ENCODE data around the gene HHAT. TPM values are rescaled to one million over a fixed set of nuclear protein-coding genes. Genes with fewer than 3 reads are reported as not detected.
A peak's percentile ranks its signal among the peaks of the same experiment; 100 is the strongest.

Gene HHAT
- total and polyA plus RNA-seq, 2 of the 4 experiments (the other 2 are of a cell fraction) = 1.7 to 2.5 TPM

DNA sequence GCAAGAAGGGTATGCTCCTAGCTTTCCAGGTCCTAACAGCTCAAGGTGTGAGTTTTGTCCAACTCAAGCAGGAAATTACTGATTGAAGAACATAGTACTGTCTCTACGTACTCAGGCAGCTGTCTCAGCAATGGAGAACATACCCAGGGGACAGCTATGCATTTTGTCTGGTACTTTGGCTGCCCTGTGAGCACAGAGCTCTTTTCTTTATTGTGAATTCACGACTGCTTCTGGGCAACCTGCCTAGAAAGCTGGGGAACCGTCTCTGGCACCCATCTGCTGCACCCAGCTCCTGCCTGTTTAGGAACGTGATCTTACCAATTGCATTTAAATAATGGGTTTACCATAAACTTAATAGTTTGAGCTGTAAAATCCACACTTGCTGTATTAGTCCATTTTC, 258.1 kb downstream of the HHAT start:
- in situ Hi-C loops (cut with MboI; ENCODE audit: low sequenced_read_pairs) = loop anchor here (5.0 to 25.0 kb wide), 2 partner anchors 174 to 546 kb away; partner anchors contain the start of gene KCNH1
- 67% methylated on average over 1 of the region's 4 CpGs; no CpG with 5 or more reads in 1 of the 2 experiments for WGBS, 2 experiments (ENCODE audit: extremely low coverage in 2 of 2, insufficient read length in 1 of 2)

More for the DNA sequence above, 258.1 kb downstream of the HHAT start:
- Histone ChIP-seq H3K9me3 (ENCODE audit: control insufficient read depth, insufficient read depth, low read length) (no peaks in the 10 kb centered on the region), H2BK120ac (ENCODE audit: low read depth, low read length) (no peak overlapping the region; the same call in 1 of the 2 replicates), H3K27ac (ENCODE audit: insufficient read depth, low read length) (no peak overlapping the region), H2AK5ac (ENCODE audit: low read depth, low read length) (no peak overlapping the region), H2AK9ac (replicated peaks; ENCODE audit: low read depth, low read length, poor library complexity) (no peak overlapping the region), H4K5ac (ENCODE audit: low read depth, low read length) (no peak overlapping the region), H3K4me3 (ENCODE audit: insufficient read depth, low read depth, low read length) (no peak overlapping the region), H4K8ac (ENCODE audit: low read depth in 2 of 2, low read length in 2 of 2) (no peak overlapping the region), H2BK20ac (ENCODE audit: low read depth, low read length) (no peak overlapping the region), H3K9ac (ENCODE audit: low read depth, low read length) (no peak overlapping the region), H3K36me3 (ENCODE audit: control insufficient read depth, insufficient read depth, low read length) (no peaks in the 10 kb centered on the region), H3K56ac (ENCODE audit: extremely low read depth, insufficient read depth, low read length) (no peak overlapping the region), H2AFZ (replicated peaks; ENCODE audit: low read length, poor library complexity) (no peak overlapping the region), H3K18ac (ENCODE audit: low read depth, low read length) (peak overlapping the region; percentile 29; the same call in 1 of the 2 replicates), H3K4me2 (ENCODE audit: low read depth, low read length) (no peak overlapping the region), H2BK15ac (ENCODE audit: low read depth, low read length) (no peak overlapping the region), H3K4me1 (ENCODE audit: control insufficient read depth, insufficient read depth, low read length) (peaks cover 3% of the 10 kb centered on the region; the same call in 1 of the 2 replicates), H2BK5ac (ENCODE audit: low read depth, low read length, poor library complexity, severe bottlenecking) (no peak overlapping the region), H3K27me3 (ENCODE audit: control insufficient read depth, insufficient read depth, low read length) (no peaks in the 10 kb centered on the region), H4K91ac (ENCODE audit: insufficient read depth, low read depth, low read length) (no peak overlapping the region), H4K20me1 (ENCODE audit: insufficient read depth, low read length) (no peaks in the 10 kb centered on the region), H3K79me1 (ENCODE audit: low read depth in 1 of 2, low read length in 2 of 2) (no peaks in the 10 kb centered on the region), H3K9me1 (ENCODE audit: insufficient read depth, low read length) (peaks cover 5% of the 10 kb centered on the region; the same call in 1 of the 2 replicates), H3K23ac (ENCODE audit: low read depth, low read length) (no peak overlapping the region), H3K4ac (ENCODE audit: low read depth, low read length) (no peak overlapping the region), H3K14ac (replicated peaks; ENCODE audit: low read depth, low read length) (no peak overlapping the region)
- POLR2A ChIA-PET (ENCODE audit: unreplicated experiment) = no interaction called here
- intact Hi-C loops (cut with micrococcal nuclease) (no loop called here), dilution Hi-C loops (cut with HindIII; ENCODE audit: low sequenced_read_pairs, unreplicated experiment) (no loop called here)
- CTCF ChIA-PET = interaction anchor here (1.2 to 9.5 kb wide), 3 partner anchors 11 to 547 kb away, joined by 3 to 76 read pairs (median 4); partner anchors contain the start of gene KCNH1
- TF ChIP-seq CEBPB (IDR thresholded peaks at IDR 0.05; ENCODE audit: low read depth, low read length) (no peak), RCOR1 (IDR thresholded peaks at IDR 0.05; ENCODE audit: insufficient replicate concordance, low read length) (no peak), POLR2A (IDR thresholded peaks at IDR 0.05; ENCODE audit: low read depth, low read length) (no peak), CHD1 (IDR thresholded peaks at IDR 0.05; ENCODE audit: low read depth, low read length) (no peak), MXI1 (IDR thresholded peaks at IDR 0.05; ENCODE audit: borderline replicate concordance, low read depth, low read length) (no peak), USF2 (IDR thresholded peaks at IDR 0.05; ENCODE audit: low read depth, low read length) (no peak), RAD21 (IDR thresholded peaks at IDR 0.05; ENCODE audit: low read length) (no peak), MAFK (IDR thresholded peaks at IDR 0.05; ENCODE audit: low read depth, low read length) (no peak), FOS (IDR thresholded peaks at IDR 0.05; ENCODE audit: low read depth, low read length) (no peak), SMC3 (IDR thresholded peaks at IDR 0.05; ENCODE audit: low read depth, low read length) (no peak), CTCF (conservative IDR thresholded peaks at IDR 0.05; ENCODE audit: low read depth, low read length) (no peak), RFX5 (IDR thresholded peaks at IDR 0.05; ENCODE audit: low read depth, low read length) (no peak), BHLHE40 (IDR thresholded peaks at IDR 0.05; ENCODE audit: low read depth, low read length) (no peak)
- TF ChIP-seq, protein P1, sequence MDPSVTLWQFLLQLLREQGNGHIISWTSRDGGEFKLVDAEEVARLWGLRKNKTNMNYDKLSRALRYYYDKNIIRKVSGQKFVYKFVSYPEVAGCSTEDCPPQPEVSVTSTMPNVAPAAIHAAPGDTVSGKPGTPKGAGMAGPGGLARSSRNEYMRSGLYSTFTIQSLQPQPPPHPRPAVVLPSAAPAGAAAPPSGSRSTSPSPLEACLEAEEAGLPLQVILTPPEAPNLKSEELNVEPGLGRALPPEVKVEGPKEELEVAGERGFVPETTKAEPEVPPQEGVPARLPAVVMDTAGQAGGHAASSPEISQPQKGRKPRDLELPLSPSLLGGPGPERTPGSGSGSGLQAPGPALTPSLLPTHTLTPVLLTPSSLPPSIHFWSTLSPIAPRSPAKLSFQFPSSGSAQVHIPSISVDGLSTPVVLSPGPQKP (IDR thresholded peaks at IDR 0.05; ENCODE audit: borderline replicate concordance, low read depth, low read length) = no peak
- no peak for DNase-seq
- ATAC-seq (ENCODE audit: low read depth) = no peak
- no TSS peak for BruUV-seq (replicated peaks)
